Liver (tissue), 9 donors: ENCODE results near the gene RAD23A. TPM values are rescaled to one million over a fixed set of nuclear protein-coding genes. Genes with fewer than 3 reads are reported as not detected.
A peak's percentile ranks its signal among the peaks of the same experiment; 100 is the strongest.

Experiments
- DNase-seq: peaks from one replicate; pipeline ENCODE4 v3.0.0-alpha.2; 2017; ENCODE audit warnings: low spot score
- H3K27ac ChIP-seq, 2 donors: one replicate each; pipeline ENCODE4 v1.7.0; 2013; ENCODE audit warnings: inconsistent platforms in 2 of 2, low read length in 2 of 2, control low read depth in 1 of 2, low read depth in 1 of 2, mild to moderate bottlenecking in 1 of 2
- H3K27me3 ChIP-seq, 4 donors: one replicate each; pipeline versions ENCODE4 v1.6.1 to v1.7.0; 2013; ENCODE audit warnings: low read length in 3 of 4, inconsistent platforms in 1 of 4, mild to moderate bottlenecking in 1 of 4, moderate library complexity in 1 of 4; ENCODE audit not compliant: control insufficient read depth in 4 of 4, insufficient read depth in 4 of 4
- H3K36me3 ChIP-seq, 4 donors: one replicate each; pipeline versions ENCODE4 v1.6.1 to v1.7.0; 2013; ENCODE audit warnings: low read length in 3 of 4, mild to moderate bottlenecking in 3 of 4, low read depth in 1 of 4, moderate library complexity in 1 of 4; ENCODE audit not compliant: control insufficient read depth in 4 of 4, insufficient read depth in 3 of 4
- H3K4me1 ChIP-seq, 4 donors: one replicate each; pipeline versions ENCODE4 v1.6.1 to v1.7.0; 2013; ENCODE audit warnings: low read length in 3 of 4, mild to moderate bottlenecking in 3 of 4, moderate library complexity in 1 of 4; ENCODE audit not compliant: control insufficient read depth in 4 of 4, insufficient read depth in 4 of 4
- H3K4me3 ChIP-seq, 3 donors: one replicate each; pipeline versions ENCODE4 v1.6.1 to v1.7.0; 2013; ENCODE audit warnings: low read length in 3 of 3, control low read depth in 1 of 3, low read depth in 1 of 3, mild to moderate bottlenecking in 1 of 3
- H3K9ac ChIP-seq, 2 donors: one replicate each; pipeline ENCODE4 v1.7.0; 2013; ENCODE audit warnings: low read length in 2 of 2, mild to moderate bottlenecking in 2 of 2, moderate library complexity in 2 of 2, control low read depth in 1 of 2, low read depth in 1 of 2
- H3K9me3 ChIP-seq, 4 donors: one replicate each; pipeline versions ENCODE4 v1.6.1 to v1.7.0; 2013; ENCODE audit warnings: low read length in 3 of 4; ENCODE audit not compliant: control insufficient read depth in 4 of 4
- EGR1 ChIP-seq, 2 donors: IDR thresholded peaks; 2 replicates each; pipeline ENCODE4 v1.6.1; 2016 to 2018; ENCODE audit warnings: antibody characterized with exemption in 2 of 2, low read depth in 2 of 2
- FOXA1 ChIP-seq: IDR thresholded peaks from 2 replicates; pipeline ENCODE4 v1.6.1; 2016; ENCODE audit warnings: antibody characterized with exemption
- FOXA2 ChIP-seq: IDR thresholded peaks from 2 replicates; pipeline ENCODE4 v1.6.1; 2016; ENCODE audit warnings: antibody characterized with exemption
- GABPA ChIP-seq, 2 donors: IDR thresholded peaks in 1 of 2; conservative IDR thresholded peaks in 1 of 2; 2 replicates each; pipeline ENCODE4 v1.6.1; 2016; ENCODE audit warnings: antibody characterized with exemption in 2 of 2, mild to moderate bottlenecking in 1 of 2, moderate library complexity in 1 of 2
- HNF4A ChIP-seq, 2 donors: conservative IDR thresholded peaks; 2 replicates each; pipeline ENCODE4 v1.6.1; 2016; ENCODE audit warnings: antibody characterized with exemption in 2 of 2, mild to moderate bottlenecking in 2 of 2
- HNF4G ChIP-seq: IDR thresholded peaks from 2 replicates; pipeline ENCODE4 v1.6.1; 2016; ENCODE audit warnings: antibody characterized with exemption
- JUND ChIP-seq, 2 donors: IDR thresholded peaks; 2 replicates each; pipeline ENCODE4 v1.6.1; 2016; ENCODE audit warnings: antibody characterized with exemption in 2 of 2
- NR2F2 ChIP-seq: IDR thresholded peaks from 2 replicates; pipeline ENCODE4 v1.6.1; 2016; ENCODE audit warnings: antibody characterized with exemption
- RAD21 ChIP-seq, 2 donors: IDR thresholded peaks; 2 replicates each; pipeline ENCODE4 v1.6.1; 2016; ENCODE audit warnings: antibody characterized with exemption in 2 of 2, mild to moderate bottlenecking in 2 of 2
- RXRA ChIP-seq, 2 donors: IDR thresholded peaks; 2 replicates each; pipeline ENCODE4 v1.6.1; 2017 to 2018; ENCODE audit warnings: antibody characterized with exemption in 2 of 2, mild to moderate bottlenecking in 1 of 2
- SP1 ChIP-seq: IDR thresholded peaks from 2 replicates; pipeline ENCODE4 v1.6.1; 2018; ENCODE audit warnings: antibody characterized with exemption, mild to moderate bottlenecking
- TAF1 ChIP-seq: conservative IDR thresholded peaks from 2 replicates; pipeline ENCODE4 v1.6.1; 2016; ENCODE audit warnings: antibody characterized with exemption, mild to moderate bottlenecking
- YY1 ChIP-seq: IDR thresholded peaks from 2 replicates; pipeline ENCODE4 v1.6.1; 2016; ENCODE audit warnings: antibody characterized with exemption, mild to moderate bottlenecking
- WGBS: extraction: QIAGEN DNeasy Blood & Tissue Kit; methylation state at CpG from one replicate; pipeline ENCODE4 v1.1.7; 2013; 5-methylcytosine and 5-hydroxymethylcytosine counted together
- polyA plus RNA-seq, 2 donors: library from polyadenylated mRNA; stranded (reverse) in 1 of 2; unstranded in 1 of 2; fragments of 200-250 nt in 1 of 2; fragments of >200 nt in 1 of 2; fragmentation: Nextera tagmentation in 1 of 2; extraction: Ambion mirVana in 1 of 2; gene quantifications; one replicate each; pipeline versions ENCODE4 v1.2.1 to v1.2.3, GENCODE V29; 2013 to 2015
- total RNA-seq, 2 donors: library from RNA; depleted of rRNA; stranded (reverse); fragments of >200 nt; gene quantifications; one replicate each; pipeline ENCODE4 v1.2.3, GENCODE V29; 2014
- TF ChIP-seq, protein P1 (sequence below): IDR thresholded peaks from 2 replicates; pipeline ENCODE4 v1.6.1; 2016; ENCODE audit warnings: antibody characterized with exemption
- TF ChIP-seq, protein P2 (sequence below): IDR thresholded peaks from 2 replicates; pipeline ENCODE4 v1.6.1; 2016; ENCODE audit warnings: antibody characterized with exemption, mild to moderate bottlenecking
- TF ChIP-seq, protein P3 (sequence below): fragments of 150-350 bp; IDR thresholded peaks from 2 replicates; pipeline ENCODE4 v1.5.1; 2017; ENCODE audit warnings: improper control_type of control experiment, low read depth, low read length; ENCODE audit not compliant: missing input control
- TF ChIP-seq, protein P4 (sequence below): IDR thresholded peaks from 2 replicates; pipeline ENCODE4 v1.6.1; 2016; ENCODE audit warnings: antibody characterized with exemption
- TF ChIP-seq, protein P5 (sequence below): IDR thresholded peaks from 2 replicates; pipeline ENCODE4 v1.6.1; 2016; ENCODE audit warnings: antibody characterized with exemption
- donor health status: healthy.
- donor health status: healthy.
- donor health status: healthy.
- donor health status: healthy.
- donor health status: healthy.

The RAD23A gene
- total and polyA plus RNA-seq, 4 donors: 42.9 to 112 (median 66.8) TPM

GRCh38 chr19:13001166-13001501, 55.5 kb downstream of the RAD23A start:
- no peak overlapping the region for H3K27ac ChIP-seq
- no peak for DNase-seq
- H3K36me3 ChIP-seq: peaks cover 0 to 3% (median 0%) of the 10 kb centered on the region in 4 donors
- H3K4me1 ChIP-seq: peaks cover 9 to 47% (median 23%) of the 10 kb centered on the region in 4 donors
- H3K9me3 ChIP-seq: no peaks in the 10 kb centered on the region
- WGBS: 95% methylated on average over 19 of the region's 19 CpGs
- no peak overlapping the region for H3K9ac ChIP-seq
- no peak overlapping the region for H3K4me3 ChIP-seq
- H3K27me3 ChIP-seq: no peaks in the 10 kb centered on the region
- TF ChIP-seq HNF4A (conservative IDR thresholded peaks at IDR 0.05) (no peak), EGR1 (IDR thresholded peaks at IDR 0.05; ENCODE audit: low read depth in 2 of 2) (no peak), FOXA1 (no peak), RAD21 (IDR thresholded peaks at IDR 0.05) (no peak), RXRA (IDR thresholded peaks at IDR 0.05) (no peak)
- TF ChIP-seq, protein P1, sequence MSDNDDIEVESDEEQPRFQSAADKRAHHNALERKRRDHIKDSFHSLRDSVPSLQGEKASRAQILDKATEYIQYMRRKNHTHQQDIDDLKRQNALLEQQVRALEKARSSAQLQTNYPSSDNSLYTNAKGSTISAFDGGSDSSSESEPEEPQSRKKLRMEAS: no peak
- TF ChIP-seq, protein P2, sequence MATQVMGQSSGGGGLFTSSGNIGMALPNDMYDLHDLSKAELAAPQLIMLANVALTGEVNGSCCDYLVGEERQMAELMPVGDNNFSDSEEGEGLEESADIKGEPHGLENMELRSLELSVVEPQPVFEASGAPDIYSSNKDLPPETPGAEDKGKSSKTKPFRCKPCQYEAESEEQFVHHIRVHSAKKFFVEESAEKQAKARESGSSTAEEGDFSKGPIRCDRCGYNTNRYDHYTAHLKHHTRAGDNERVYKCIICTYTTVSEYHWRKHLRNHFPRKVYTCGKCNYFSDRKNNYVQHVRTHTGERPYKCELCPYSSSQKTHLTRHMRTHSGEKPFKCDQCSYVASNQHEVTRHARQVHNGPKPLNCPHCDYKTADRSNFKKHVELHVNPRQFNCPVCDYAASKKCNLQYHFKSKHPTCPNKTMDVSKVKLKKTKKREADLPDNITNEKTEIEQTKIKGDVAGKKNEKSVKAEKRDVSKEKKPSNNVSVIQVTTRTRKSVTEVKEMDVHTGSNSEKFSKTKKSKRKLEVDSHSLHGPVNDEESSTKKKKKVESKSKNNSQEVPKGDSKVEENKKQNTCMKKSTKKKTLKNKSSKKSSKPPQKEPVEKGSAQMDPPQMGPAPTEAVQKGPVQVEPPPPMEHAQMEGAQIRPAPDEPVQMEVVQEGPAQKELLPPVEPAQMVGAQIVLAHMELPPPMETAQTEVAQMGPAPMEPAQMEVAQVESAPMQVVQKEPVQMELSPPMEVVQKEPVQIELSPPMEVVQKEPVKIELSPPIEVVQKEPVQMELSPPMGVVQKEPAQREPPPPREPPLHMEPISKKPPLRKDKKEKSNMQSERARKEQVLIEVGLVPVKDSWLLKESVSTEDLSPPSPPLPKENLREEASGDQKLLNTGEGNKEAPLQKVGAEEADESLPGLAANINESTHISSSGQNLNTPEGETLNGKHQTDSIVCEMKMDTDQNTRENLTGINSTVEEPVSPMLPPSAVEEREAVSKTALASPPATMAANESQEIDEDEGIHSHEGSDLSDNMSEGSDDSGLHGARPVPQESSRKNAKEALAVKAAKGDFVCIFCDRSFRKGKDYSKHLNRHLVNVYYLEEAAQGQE: no peak

- H3K27ac ChIP-seq: peak overlapping the region; percentile 50 to 63
- H3K4me1 ChIP-seq: peaks cover 11 to 50% (median 25%) of the 10 kb centered on the region in 4 donors
- TF ChIP-seq FOXA1 (no peak), EGR1 (IDR thresholded peaks at IDR 0.05; ENCODE audit: low read depth in 2 of 2) (no peak), TAF1 (no peak), RXRA (IDR thresholded peaks at IDR 0.05) (no peak), GABPA (IDR thresholded peaks at IDR 0.05 in 1 of 2, conservative IDR thresholded peaks at IDR 0.05 in 1 of 2) (no peak), FOXA2 (no peak), SP1 (no peak), RAD21 (IDR thresholded peaks at IDR 0.05) (no peak), HNF4A (conservative IDR thresholded peaks at IDR 0.05) (no peak), HNF4G (no peak), JUND (IDR thresholded peaks at IDR 0.05) (no peak), NR2F2 (no peak), YY1 (no peak)
- TF ChIP-seq, protein P3, sequence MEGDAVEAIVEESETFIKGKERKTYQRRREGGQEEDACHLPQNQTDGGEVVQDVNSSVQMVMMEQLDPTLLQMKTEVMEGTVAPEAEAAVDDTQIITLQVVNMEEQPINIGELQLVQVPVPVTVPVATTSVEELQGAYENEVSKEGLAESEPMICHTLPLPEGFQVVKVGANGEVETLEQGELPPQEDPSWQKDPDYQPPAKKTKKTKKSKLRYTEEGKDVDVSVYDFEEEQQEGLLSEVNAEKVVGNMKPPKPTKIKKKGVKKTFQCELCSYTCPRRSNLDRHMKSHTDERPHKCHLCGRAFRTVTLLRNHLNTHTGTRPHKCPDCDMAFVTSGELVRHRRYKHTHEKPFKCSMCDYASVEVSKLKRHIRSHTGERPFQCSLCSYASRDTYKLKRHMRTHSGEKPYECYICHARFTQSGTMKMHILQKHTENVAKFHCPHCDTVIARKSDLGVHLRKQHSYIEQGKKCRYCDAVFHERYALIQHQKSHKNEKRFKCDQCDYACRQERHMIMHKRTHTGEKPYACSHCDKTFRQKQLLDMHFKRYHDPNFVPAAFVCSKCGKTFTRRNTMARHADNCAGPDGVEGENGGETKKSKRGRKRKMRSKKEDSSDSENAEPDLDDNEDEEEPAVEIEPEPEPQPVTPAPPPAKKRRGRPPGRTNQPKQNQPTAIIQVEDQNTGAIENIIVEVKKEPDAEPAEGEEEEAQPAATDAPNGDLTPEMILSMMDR: no peak
- TF ChIP-seq, protein P4, sequence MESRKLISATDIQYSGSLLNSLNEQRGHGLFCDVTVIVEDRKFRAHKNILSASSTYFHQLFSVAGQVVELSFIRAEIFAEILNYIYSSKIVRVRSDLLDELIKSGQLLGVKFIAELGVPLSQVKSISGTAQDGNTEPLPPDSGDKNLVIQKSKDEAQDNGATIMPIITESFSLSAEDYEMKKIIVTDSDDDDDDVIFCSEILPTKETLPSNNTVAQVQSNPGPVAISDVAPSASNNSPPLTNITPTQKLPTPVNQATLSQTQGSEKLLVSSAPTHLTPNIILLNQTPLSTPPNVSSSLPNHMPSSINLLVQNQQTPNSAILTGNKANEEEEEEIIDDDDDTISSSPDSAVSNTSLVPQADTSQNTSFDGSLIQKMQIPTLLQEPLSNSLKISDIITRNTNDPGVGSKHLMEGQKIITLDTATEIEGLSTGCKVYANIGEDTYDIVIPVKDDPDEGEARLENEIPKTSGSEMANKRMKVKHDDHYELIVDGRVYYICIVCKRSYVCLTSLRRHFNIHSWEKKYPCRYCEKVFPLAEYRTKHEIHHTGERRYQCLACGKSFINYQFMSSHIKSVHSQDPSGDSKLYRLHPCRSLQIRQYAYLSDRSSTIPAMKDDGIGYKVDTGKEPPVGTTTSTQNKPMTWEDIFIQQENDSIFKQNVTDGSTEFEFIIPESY: no peak
- TF ChIP-seq, protein P1: no peak
- TF ChIP-seq, protein P5, sequence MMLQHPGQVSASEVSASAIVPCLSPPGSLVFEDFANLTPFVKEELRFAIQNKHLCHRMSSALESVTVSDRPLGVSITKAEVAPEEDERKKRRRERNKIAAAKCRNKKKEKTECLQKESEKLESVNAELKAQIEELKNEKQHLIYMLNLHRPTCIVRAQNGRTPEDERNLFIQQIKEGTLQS: no peak
- TF ChIP-seq, protein P2: no peak
- WGBS: 52% methylated on average over 41 of the region's 41 CpGs
- H3K36me3 ChIP-seq: peaks cover 0 to 3% (median 0%) of the 10 kb centered on the region in 4 donors
- no peak overlapping the region for H3K9ac ChIP-seq
- H3K9me3 ChIP-seq: no peaks in the 10 kb centered on the region
- H3K27me3 ChIP-seq: no peaks in the 10 kb centered on the region
- no peak for DNase-seq
- H3K4me3 ChIP-seq: peak overlapping the region in 1 of 3 donors; percentile 33
Measured at GRCh38 chr19:13001502-13002165, 56.0 kb downstream of the RAD23A start.
